Mesendoderm (in vitro differentiated cells): ENCODE measurements around the gene GGNBP2.
A peak's percentile ranks its signal among the peaks of the same experiment; 100 is the strongest.
"Not testable (repeated sequence)": the region's sequence is repeated elsewhere in the genome, so short reads cannot be mapped to it uniquely, and the experiment has no call there.

ENCODE experiments used
- DNase-seq: peaks from one replicate; pipeline ENCODE4 v3.0.0; 2013
- H2AK5ac ChIP-seq: 2 replicates; pipeline ENCODE4 v1.6.1; 2013; ENCODE audit warnings: low read length, inconsistent platforms
- H2BK120ac ChIP-seq: 2 replicates; pipeline ENCODE4 v1.6.1; 2013; ENCODE audit warnings: low read depth, mild to moderate bottlenecking, low read length, moderate library complexity, mixed read lengths
- H2BK15ac ChIP-seq: replicated peaks from 2 replicates; pipeline ENCODE4 v1.6.1; 2013; ENCODE audit warnings: low read depth, mild to moderate bottlenecking, moderate library complexity
- H2BK5ac ChIP-seq: 2 replicates; pipeline ENCODE4 v1.6.1; 2013; ENCODE audit warnings: low read length, inconsistent platforms
- H3K18ac ChIP-seq: 2 replicates; pipeline ENCODE4 v1.6.1; 2013; ENCODE audit warnings: mild to moderate bottlenecking, low read length, mixed read lengths
- H3K23ac ChIP-seq: one replicate; pipeline ENCODE4 v1.6.1; 2013; ENCODE audit warnings: low read length
- H3K27ac ChIP-seq: 2 replicates; pipeline ENCODE4 v1.5.1; 2013; ENCODE audit warnings: low read depth, mild to moderate bottlenecking, inconsistent platforms, low read length, moderate library complexity
- H3K27me3 ChIP-seq: 2 replicates; pipeline ENCODE4 v1.6.1; 2013; ENCODE audit warnings: low read length, control low read depth, mild to moderate bottlenecking, inconsistent platforms; ENCODE audit not compliant: insufficient read depth, poor library complexity
- H3K36me3 ChIP-seq: 2 replicates; pipeline ENCODE4 v1.6.1; 2013; ENCODE audit warnings: low read length, inconsistent platforms; ENCODE audit not compliant: control insufficient read depth, insufficient read depth
- H3K4ac ChIP-seq: one replicate; pipeline ENCODE4 v1.6.1; 2013; ENCODE audit warnings: low read depth, mild to moderate bottlenecking, low read length, moderate library complexity
- H3K4me1 ChIP-seq: 2 replicates; pipeline ENCODE4 v1.6.1; 2013; ENCODE audit warnings: low read depth, low read length, inconsistent platforms; ENCODE audit not compliant: control insufficient read depth
- H3K4me2 ChIP-seq: 2 replicates; pipeline ENCODE4 v1.6.1; 2013; ENCODE audit warnings: low read length
- H3K4me3 ChIP-seq: 2 replicates; pipeline ENCODE4 v1.5.1; 2013; ENCODE audit warnings: mild to moderate bottlenecking, low read length
- H3K56ac ChIP-seq: one replicate; pipeline ENCODE4 v1.6.1; 2013; ENCODE audit warnings: low read length
- H3K79me1 ChIP-seq: 2 replicates; pipeline ENCODE4 v1.6.1; 2013; ENCODE audit warnings: low read length, inconsistent platforms
- H3K79me2 ChIP-seq: 2 replicates; pipeline ENCODE4 v1.6.1; 2013; ENCODE audit warnings: mild to moderate bottlenecking, low read length; ENCODE audit not compliant: control insufficient read depth, insufficient read depth
- H3K9ac ChIP-seq: 2 replicates; pipeline ENCODE4 v1.6.1; 2013; ENCODE audit warnings: low read length, inconsistent platforms
- H4K5ac ChIP-seq: one replicate; pipeline ENCODE4 v1.6.1; 2013; ENCODE audit warnings: low read length
- H4K8ac ChIP-seq: one replicate; pipeline ENCODE4 v1.6.1; 2013; ENCODE audit warnings: low read depth, mild to moderate bottlenecking, control low read depth, low read length, moderate library complexity
- WGBS: extraction: QIAGEN DNeasy Blood & Tissue Kit; methylation state at CpG from one replicate; pipeline ENCODE4 v1.1.7; 2013; ENCODE audit warnings: low lambda C conversion rate, missing lambda C conversion rate; ENCODE audit not compliant: insufficient coverage; ENCODE audit errors: extremely low coverage; 5-methylcytosine and 5-hydroxymethylcytosine counted together

GGNBP2 gene

GRCh38 chr17:36601303-36602029 lies 56.7 kb downstream of the GGNBP2 start, which contains the start of gene MRM1:
Gene MRM1, plus strand, starts transcription at chr17:36601583. Its CDS starts 228 bp downstream, at chr17:36601811.
- peak within 1 kb of the TSS; percentile 97 for H3K9ac ChIP-seq
- no peak within 1 kb of the TSS for H2BK120ac ChIP-seq
- H2AK5ac ChIP-seq: peak within 1 kb of the TSS; percentile 56
- peak within 1 kb of the TSS; percentile 93 for H3K4me3 ChIP-seq
- H3K4ac ChIP-seq: peak within 1 kb of the TSS; percentile 39
- H3K79me1 ChIP-seq: peaks cover 19% of the 10 kb centered on the region
- peaks cover 7% of the 10 kb centered on the region for H3K4me1 ChIP-seq
- H3K27ac ChIP-seq: peak within 1 kb of the TSS; percentile 81
- H3K4me2 ChIP-seq: peak within 1 kb of the TSS; percentile 87
- H3K18ac ChIP-seq: peak within 1 kb of the TSS; percentile 5
- H3K23ac ChIP-seq: peak within 1 kb of the TSS; percentile 98
- H3K27me3 ChIP-seq: no peaks in the 10 kb centered on the region
- no CpG with 5 or more reads among the region's 60 CpGs for WGBS
- H3K79me2 ChIP-seq: peaks cover 8% of the 10 kb centered on the region
- H2BK15ac ChIP-seq: no peak within 1 kb of the TSS
- H4K8ac ChIP-seq: no peak within 1 kb of the TSS
- H2BK5ac ChIP-seq: peak within 1 kb of the TSS; percentile 67
- H3K56ac ChIP-seq: peak within 1 kb of the TSS; percentile 98
- H4K5ac ChIP-seq: no peak within 1 kb of the TSS
- peak; percentile 95 for DNase-seq
- H3K36me3 ChIP-seq: peaks cover 2% of the 10 kb centered on the region

- no peak overlapping the region for H4K5ac ChIP-seq
- H3K56ac ChIP-seq: peak overlapping the region; percentile 98
- no peak overlapping the region for H2BK5ac ChIP-seq
- H3K79me2 ChIP-seq: peaks cover 8% of the 10 kb centered on the region
- H2BK120ac ChIP-seq: no peak overlapping the region
- peak overlapping the region; percentile 93 for H3K4me3 ChIP-seq
- peak overlapping the region; percentile 73 for H3K4me2 ChIP-seq
- peaks cover 2% of the 10 kb centered on the region for H3K36me3 ChIP-seq
- H3K79me1 ChIP-seq: peaks cover 18% of the 10 kb centered on the region
- H3K4me1 ChIP-seq: peaks cover 7% of the 10 kb centered on the region
- H2BK15ac ChIP-seq: no peak overlapping the region
- H3K27ac ChIP-seq: no peak overlapping the region
- H3K4ac ChIP-seq: peak overlapping the region; percentile 39
- H2AK5ac ChIP-seq: no peak overlapping the region
- H4K8ac ChIP-seq: no peak overlapping the region
- peak overlapping the region; percentile 97 for H3K9ac ChIP-seq
- no peaks in the 10 kb centered on the region for H3K27me3 ChIP-seq
- H3K23ac ChIP-seq: peak overlapping the region; percentile 98
- no CpG with 5 or more reads among the region's 38 CpGs for WGBS
- H3K18ac ChIP-seq: peak overlapping the region; percentile 5
- DNase-seq: peak; percentile 41
Observed at GRCh38 chr17:36602030-36602748, 57.5 kb downstream of the GGNBP2 start.

GRCh38 chr17:36602924-36603384 lies 58.2 kb downstream of the GGNBP2 start:
- Histone ChIP-seq H4K8ac (no peak overlapping the region), H3K27ac (no peak overlapping the region), H2BK5ac (no peak overlapping the region), H3K36me3 (no peaks in the 10 kb centered on the region), H3K18ac (no peak overlapping the region), H2BK120ac (no peak overlapping the region), H3K27me3 (no peaks in the 10 kb centered on the region), H3K4me3 (peak overlapping the region; percentile 93), H3K79me2 (peaks cover 8% of the 10 kb centered on the region), H2BK15ac (no peak overlapping the region), H3K4me2 (peak overlapping the region; percentile 73), H3K4me1 (peaks cover 7% of the 10 kb centered on the region), H3K56ac (peak overlapping the region; percentile 98), H3K9ac (peak overlapping the region; percentile 97), H2AK5ac (no peak overlapping the region), H3K4ac (no peak overlapping the region), H4K5ac (no peak overlapping the region), H3K23ac (no peak overlapping the region), H3K79me1 (peaks cover 19% of the 10 kb centered on the region)
- peak; percentile 88 for DNase-seq
- no CpG with 5 or more reads among the region's 5 CpGs for WGBS

GRCh38 chr17:36605028-36605427 lies 60.3 kb downstream of the GGNBP2 start:
- not testable (repeated sequence) for H3K18ac ChIP-seq, H2BK5ac ChIP-seq, H3K56ac ChIP-seq, H3K4me1 ChIP-seq, H4K5ac ChIP-seq, H3K9ac ChIP-seq, H3K4me2 ChIP-seq, H2BK15ac ChIP-seq, H3K23ac ChIP-seq, H3K79me2 ChIP-seq, H4K8ac ChIP-seq, H2BK120ac ChIP-seq, H3K27me3 ChIP-seq, H3K36me3 ChIP-seq, H3K4ac ChIP-seq, H3K4me3 ChIP-seq, H2AK5ac ChIP-seq, DNase-seq, H3K27ac ChIP-seq
- no CpG with 5 or more reads among the region's 5 CpGs for WGBS
- peaks cover 19% of the 10 kb centered on the region for H3K79me1 ChIP-seq

- Histone ChIP-seq H3K56ac (no peak overlapping the region), H3K79me2 (peaks cover 5% of the 10 kb centered on the region), H4K8ac (no peak overlapping the region), H4K5ac (no peak overlapping the region), H3K79me1 (peaks cover 14% of the 10 kb centered on the region), H3K18ac (no peak overlapping the region), H2BK15ac (no peak overlapping the region), H2BK5ac (no peak overlapping the region), H2BK120ac (no peak overlapping the region), H3K4me3 (no peak overlapping the region), H3K27ac (no peak overlapping the region), H3K4ac (no peak overlapping the region), H3K9ac (no peak overlapping the region), H3K23ac (no peak overlapping the region), H3K27me3 (no peaks in the 10 kb centered on the region), H3K4me1 (peaks cover 11% of the 10 kb centered on the region), H3K36me3 (no peaks in the 10 kb centered on the region), H2AK5ac (no peak overlapping the region), H3K4me2 (no peak overlapping the region)
- DNase-seq: no peak
- no CpG with 5 or more reads among the region's 7 CpGs for WGBS
Observed at GRCh38 chr17:36608280-36608679, 63.6 kb downstream of the GGNBP2 start.
